Left lobe of liver (tissue), 2 donors: ENCODE results near the gene TMC5. TPM values are rescaled to one million over a fixed set of nuclear protein-coding genes. Genes with fewer than 3 reads are reported as not detected.
"Not testable (repeated sequence)": the region's sequence is repeated elsewhere in the genome, so short reads cannot be mapped to it uniquely, and the experiment has no call there.

Experiments
- ATAC-seq: fragments of 200-7000 bp; cut with Tn5 transposase; one replicate; pipeline ENCODE4 v1.9.1; 2020; ENCODE audit warnings: mild to moderate bottlenecking, moderate library complexity
- DNase-seq: peaks from one replicate; pipeline ENCODE4 v3.0.0-alpha.2; 2020; ENCODE audit warnings: low spot score
- total RNA-seq: library from RNA; stranded (reverse); gene quantifications from one replicate; pipeline ENCODE4 v1.2.1, GENCODE V29; 2021
- donor health status: DM: no; HTN: no; CAD: no; lungs with moderate emphysema.
- donor health status: DM: no; HTN: yes; CAD: no.

TMC5 gene
- total RNA-seq, 1 donor from 2014 or later: 0.15 TPM

DNA sequence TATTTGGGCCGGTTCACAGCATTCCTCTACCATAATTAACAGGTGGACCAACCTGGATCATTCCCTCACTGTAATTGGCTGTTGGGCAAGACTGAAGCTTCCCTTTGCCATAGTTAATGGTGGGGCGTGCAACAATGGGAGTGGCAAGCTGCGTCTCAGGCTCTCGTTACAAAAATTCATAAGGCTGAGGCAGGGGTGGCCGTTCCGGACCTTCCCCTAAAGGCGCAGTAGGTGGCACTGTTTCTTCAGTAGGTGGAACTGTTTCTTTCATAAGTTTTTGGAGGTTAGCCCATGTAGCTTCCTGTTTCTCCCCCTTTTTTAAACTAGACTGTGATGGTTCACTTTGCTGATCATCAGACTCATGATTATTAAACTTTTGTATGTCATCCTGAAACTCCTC, 17.0 kb upstream of the TMC5 start:
- ATAC-seq: no peak
- DNase-seq: no peak

- no peak for ATAC-seq
- no peak for DNase-seq
Measured at GRCh38 chr16:19406891-19407491, 10.7 kb upstream of the TMC5 start.

- ATAC-seq (peak; percentile 17), DNase-seq (no peak)
Measured at GRCh38 chr16:19410435-19411171, 7.1 kb upstream of the TMC5 start.

DNA sequence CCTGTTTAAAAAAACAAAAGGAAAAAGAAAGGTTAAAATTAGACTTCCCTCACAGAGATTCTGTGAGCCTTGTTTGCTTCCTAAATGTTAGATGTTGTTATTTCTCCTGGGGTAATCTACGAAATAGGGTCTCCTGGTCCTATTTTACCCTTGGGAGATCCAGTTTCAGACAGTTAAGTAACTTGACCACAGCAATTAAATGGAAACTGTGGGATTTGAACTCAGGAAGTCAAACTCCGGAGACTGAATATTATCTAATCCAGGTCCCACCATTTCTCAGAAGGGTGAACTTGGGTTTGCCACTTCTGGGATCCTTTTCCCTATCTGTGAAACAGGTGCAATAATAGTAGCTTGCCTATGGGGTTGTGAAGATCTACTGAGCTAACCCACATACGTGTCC, 6.4 kb upstream of the TMC5 start:
- no peak for DNase-seq
- ATAC-seq: no peak

- DNase-seq, ATAC-seq: not testable (repeated sequence)
Measured at GRCh38 chr16:19412055-19412454, 5.6 kb upstream of the TMC5 start.

DNA sequence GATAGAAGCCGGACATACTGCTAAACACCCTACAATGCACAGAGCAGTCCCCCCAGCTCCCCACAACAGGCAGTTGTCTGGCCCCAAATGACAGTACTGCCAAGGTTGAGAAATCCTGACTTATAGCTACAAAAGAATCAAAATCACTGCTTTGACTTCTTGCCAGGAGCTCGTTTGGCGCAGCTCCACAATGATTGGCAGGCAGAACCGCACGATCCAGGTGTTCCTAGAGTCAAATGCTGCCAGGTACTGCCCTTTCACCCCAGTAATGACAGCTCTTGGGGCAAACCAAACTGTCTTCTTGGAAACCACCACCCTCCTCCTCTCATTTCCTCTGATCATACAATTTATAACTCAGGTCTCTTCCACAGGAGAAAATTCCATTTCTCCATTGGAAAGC, 2.2 kb upstream of the TMC5 start:
- DNase-seq: peak; percentile 54
- ATAC-seq: peak; percentile 61

DNA sequence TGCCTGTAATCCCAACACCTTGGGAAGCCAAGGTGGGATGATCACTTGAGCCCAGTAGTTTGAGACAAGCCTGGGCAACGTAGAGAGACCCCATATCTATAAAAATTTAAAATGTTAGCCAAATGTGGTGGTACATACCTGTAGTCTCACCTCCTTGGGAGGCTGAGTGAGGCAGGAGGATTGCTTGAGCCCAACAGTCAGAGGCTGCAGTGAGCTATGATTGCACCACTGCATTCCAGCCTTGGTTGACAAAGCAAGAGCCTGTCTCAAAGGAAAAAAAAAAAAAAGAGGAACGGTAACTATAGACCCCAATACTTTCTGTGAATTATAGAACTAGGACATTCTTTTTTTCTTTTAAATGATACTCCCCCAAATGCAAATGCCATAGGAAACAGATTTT, 1.8 kb upstream of the TMC5 start:
- DNase-seq: no peak
- ATAC-seq: no peak

GRCh38 chr16:19418200-19418599, 517 bp downstream of the TMC5 start:
- DNase-seq: no peak
- ATAC-seq: no peak

DNA sequence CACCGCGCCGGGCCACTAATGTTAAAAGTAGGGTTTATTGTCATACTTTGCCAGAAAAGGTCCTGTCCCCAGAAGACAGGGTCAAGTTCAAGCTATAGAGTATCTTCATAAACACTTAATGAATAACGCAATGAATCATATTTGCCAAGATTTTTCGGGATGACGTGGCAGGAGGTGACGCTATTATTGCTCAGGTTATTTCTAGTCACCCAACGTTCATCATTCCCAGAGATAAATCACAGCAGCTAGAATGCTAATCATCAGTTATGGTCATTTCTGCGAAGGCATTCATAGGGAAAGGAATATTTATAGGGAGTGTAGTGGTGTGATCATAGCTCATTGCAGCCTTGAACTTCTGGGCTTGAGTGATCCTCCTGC, 2.0 kb downstream of the TMC5 start:
- DNase-seq (no peak), ATAC-seq (no peak)

- no peak for DNase-seq
- ATAC-seq: no peak
Measured at GRCh38 chr16:19424478-19424877, 6.8 kb downstream of the TMC5 start.

GRCh38 chr16:19430345-19430744, 12.7 kb downstream of the TMC5 start:
- DNase-seq (no peak), ATAC-seq (no peak)

- ATAC-seq (no peak), DNase-seq (no peak)
Measured at GRCh38 chr16:19431636-19432340, 14.1 kb downstream of the TMC5 start.

- no peak for ATAC-seq
Measured at GRCh38 chr16:19432429-19432828, 14.7 kb downstream of the TMC5 start.

DNA sequence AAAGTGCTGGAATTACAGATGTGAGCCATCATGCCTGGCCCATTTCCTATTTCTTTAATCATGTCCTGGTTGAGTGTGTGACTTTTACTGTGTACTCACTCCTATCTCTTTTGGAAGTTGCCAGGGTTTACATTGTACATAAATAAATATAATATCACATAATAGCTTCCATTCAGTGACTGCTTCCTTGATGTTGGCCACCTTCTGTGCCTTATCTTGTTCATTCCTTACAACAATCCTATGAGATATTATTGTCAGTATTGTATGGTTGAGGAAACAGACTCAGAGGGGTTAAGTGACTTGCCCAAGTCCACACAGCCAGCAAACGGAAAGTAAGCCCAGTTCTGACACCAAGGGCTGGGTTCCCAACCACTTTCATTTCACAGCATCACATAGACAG, 16.9 kb downstream of the TMC5 start:
- no peak for ATAC-seq
- DNase-seq: no peak

More at GRCh38 chr16:19432429-19432828, 14.7 kb downstream of the TMC5 start:
- no peak for DNase-seq

- ATAC-seq (no peak), DNase-seq (no peak)
Measured at GRCh38 chr16:19436540-19436939, 18.9 kb downstream of the TMC5 start.

DNA sequence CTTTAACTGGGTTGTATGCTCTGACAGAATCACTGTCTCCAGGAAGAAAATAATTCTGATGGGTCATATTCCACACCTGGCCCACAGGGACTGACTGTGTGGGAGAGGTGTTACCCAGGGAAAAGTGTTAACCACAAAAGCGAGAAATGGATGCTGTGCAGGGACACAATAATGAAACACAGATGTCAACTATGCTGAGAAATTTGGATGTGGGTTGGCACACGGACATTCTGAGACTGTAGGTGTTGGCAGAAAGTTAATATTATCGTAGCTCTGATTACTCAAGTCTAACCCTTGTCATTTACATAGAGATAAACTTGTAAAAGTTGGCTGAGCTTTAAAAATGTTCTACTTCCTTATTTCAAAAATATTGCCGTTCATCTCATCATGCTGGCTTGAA, 19.6 kb downstream of the TMC5 start:
- DNase-seq (no peak), ATAC-seq (peak; percentile 42)

DNA sequence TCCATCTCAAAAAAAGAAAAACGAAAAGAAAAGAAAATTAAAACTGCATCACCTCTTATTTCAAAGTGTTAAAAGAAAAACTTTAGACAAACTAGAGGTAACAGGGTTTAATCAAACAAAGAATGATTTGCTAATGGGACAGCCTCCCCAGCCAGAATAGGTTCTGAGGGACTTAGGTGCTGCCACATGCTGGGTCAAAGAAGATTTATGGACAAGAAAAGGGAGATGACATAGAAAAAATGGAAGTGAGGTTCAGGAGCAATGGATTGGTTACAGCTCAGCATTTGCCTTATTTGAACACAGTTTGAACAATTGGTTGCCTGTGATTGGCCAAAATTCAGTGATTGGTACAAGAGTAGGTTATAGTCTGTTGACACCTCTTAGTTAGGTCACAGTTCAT, 21.1 kb downstream of the TMC5 start:
- ATAC-seq: no peak
- no peak for DNase-seq

- no peak for ATAC-seq
- no peak for DNase-seq
Measured at GRCh38 chr16:19439483-19439882, 21.8 kb downstream of the TMC5 start.

DNA sequence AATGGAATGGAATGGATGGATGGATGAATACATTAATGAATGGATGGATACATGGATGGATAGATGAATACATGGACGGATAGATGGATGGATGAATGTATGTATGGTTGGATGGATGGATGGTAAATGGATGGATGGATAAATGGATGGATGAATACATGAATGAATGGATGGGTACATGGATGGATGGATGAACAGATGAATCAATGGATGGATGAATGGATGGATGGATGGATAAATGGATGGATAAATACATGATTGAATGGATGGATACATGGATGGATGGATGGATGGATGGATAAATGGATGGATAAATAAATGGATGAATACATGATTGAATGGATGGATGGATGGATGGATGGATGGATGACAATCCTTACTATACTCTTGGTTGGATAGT, 26.0 kb downstream of the TMC5 start:
- DNase-seq: no peak

GRCh38 chr16:19446300-19446846, 28.7 kb downstream of the TMC5 start:
- DNase-seq: no peak
- no peak for ATAC-seq

More for the DNA sequence above, 26.0 kb downstream of the TMC5 start:
- ATAC-seq: no peak

GRCh38 chr16:19446886-19447285, 29.2 kb downstream of the TMC5 start:
- DNase-seq (no peak), ATAC-seq (no peak)

DNA sequence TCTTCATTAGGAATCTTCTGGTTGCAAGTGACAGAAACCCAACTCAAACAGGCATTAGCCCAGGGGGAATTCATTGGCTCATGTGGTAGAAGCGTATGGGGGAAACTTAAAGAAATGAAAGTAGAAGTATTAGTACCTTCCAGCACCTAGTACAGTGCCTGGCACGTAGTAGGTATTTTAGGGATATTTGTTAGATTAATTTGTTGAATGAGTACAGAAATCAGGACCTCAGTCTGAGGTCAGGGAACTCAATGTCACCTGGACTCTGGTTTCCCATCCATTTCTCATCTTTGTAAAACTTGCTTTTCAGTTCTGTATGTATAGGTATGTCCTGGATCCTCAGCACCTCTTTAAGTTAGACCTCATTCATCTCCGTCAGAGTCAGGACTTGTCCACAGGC, 32.5 kb downstream of the TMC5 start:
- DNase-seq (no peak), ATAC-seq (no peak)
